CD4-positive, alpha-beta T cell treated with Interleukin-2 at 100 ng/mL for 4 hours (primary cell): ENCODE measurements around the gene KCNAB2.

ENCODE experiments used
- DNase-seq: peaks from one replicate; pipeline ENCODE4 v3.0.0-alpha.2; 2020; ENCODE audit warnings: low spot score

Gene KCNAB2

GRCh38 chr1:6150006-6150938 is 104.6 kb downstream of the KCNAB2 start:
- no peak for DNase-seq
